ENCODE data around the gene SCYGR3.

DNA sequence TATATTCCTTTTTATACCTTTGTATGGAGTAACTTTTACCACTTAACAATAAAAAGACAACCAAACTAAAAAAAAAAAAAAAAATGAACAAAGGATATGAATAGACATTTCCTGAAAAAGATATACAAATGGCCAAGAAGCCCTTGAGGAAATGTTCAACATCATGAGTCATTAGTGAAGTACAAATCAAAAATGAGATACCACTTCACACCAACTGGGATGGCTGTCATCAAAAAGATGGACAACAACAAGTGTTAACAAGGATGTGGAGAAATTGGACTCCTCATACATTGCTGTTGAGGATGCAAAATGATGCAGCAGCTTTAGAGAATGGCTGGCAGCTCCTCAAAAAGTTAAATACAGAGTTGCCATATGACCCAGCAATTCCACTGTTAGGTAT is 38.5 kb downstream of the SCYGR3 start:
- TF ChIP-seq CTCF (IDR thresholded peaks at IDR 0.05) = no peak
- TF ChIP-seq POLR2A (IDR thresholded peaks at IDR 0.05) = no peak
